Fibroblast of skin of left biceps (primary cell): ENCODE data around the gene RBMX.

ENCODE experiments used
- DNase-seq, 2 experiments: peaks; one replicate each; pipeline ENCODE4 v3.0.0-alpha.2; 2013; ENCODE audit warnings: low read depth in 2 of 2

The RBMX gene

GRCh38 chrX:136835761-136836160, 44.8 kb downstream of the RBMX start:
- DNase-seq, result no peak

GRCh38 chrX:136829413-136829812, 51.1 kb downstream of the RBMX start:
- DNase-seq, result no peak

GRCh38 chrX:136828830-136829229, 51.7 kb downstream of the RBMX start:
- no peak for DNase-seq

GRCh38 chrX:136827026-136827425, 53.5 kb downstream of the RBMX start:
- DNase-seq, result no peak

- no peak for DNase-seq
Observed at GRCh38 chrX:136825771-136826170, 54.8 kb downstream of the RBMX start.
